HG03025 (cell line): ENCODE measurements around the gene CHCHD6.

Source experiments
- ATAC-seq: cut with Tn5 transposase; IDR thresholded peaks from one replicate; pipeline ENCODE4 v1.9.1; 2021; ENCODE audit warnings: mild to moderate bottlenecking, moderate library complexity; ENCODE audit not compliant: unreplicated experiment, low FRiP score

The CHCHD6 gene

DNA sequence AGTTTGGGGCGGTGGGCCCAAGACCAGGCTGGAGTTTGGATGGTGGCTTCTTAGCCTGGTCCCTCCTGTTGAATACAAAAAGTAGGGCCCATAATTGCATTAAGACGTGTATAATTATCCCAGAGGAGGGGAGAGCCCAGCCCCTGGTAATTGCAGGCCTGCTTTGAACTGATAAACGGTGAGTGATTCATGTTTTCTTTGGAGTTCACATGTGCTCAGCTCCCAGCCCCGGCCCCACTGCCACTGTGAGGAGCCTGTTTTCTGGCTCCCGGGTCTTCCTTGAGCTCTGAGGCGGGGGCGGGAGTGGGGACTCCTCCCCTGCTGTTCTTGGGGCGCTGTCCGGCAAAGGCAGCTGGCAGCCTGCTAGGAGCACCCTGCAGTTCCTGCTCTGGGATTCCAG, 282.0 kb downstream of the CHCHD6 start:
- ATAC-seq, result no peak

DNA sequence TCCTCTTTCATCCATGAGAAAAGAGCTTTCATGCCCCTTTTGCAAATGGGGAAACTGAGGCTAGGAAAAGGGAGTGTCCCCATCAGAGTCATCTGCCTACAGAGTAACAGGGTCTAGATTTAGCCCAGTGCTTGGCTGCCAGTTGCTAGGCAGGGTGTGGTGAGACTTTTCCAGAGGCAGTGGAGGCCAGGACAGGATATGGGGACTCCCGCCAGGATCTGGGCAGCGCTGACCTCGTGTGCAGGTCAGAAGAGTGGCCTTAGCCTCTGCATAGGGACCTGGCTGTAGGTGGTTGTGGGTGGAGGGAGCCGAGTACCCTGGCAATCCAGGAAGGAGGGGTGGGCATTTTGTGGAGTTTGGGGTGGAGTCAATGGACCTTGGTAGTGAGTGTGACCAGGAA, 283.1 kb downstream of the CHCHD6 start:
- ATAC-seq, result no peak

DNA sequence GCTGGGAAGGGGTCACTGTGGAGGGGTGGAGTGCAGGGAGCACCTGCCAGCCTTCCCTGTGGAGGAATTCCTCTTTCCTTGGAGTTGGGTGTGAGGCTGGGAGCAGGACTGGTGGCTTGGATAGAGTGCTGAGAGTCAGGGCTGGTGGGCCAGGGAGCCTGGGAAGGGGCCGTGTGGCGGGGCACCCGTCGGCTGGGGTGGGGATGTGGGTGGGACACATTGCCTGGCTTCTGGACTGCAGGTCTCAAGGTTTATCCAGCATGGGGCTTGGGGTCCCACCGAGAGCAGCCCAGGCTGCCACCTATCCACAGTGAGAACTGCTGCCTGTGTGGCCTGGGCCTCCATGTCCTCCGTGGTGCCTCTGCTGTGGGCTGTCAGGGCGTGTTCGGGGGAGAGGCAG, 283.6 kb downstream of the CHCHD6 start:
- ATAC-seq, result no peak

DNA sequence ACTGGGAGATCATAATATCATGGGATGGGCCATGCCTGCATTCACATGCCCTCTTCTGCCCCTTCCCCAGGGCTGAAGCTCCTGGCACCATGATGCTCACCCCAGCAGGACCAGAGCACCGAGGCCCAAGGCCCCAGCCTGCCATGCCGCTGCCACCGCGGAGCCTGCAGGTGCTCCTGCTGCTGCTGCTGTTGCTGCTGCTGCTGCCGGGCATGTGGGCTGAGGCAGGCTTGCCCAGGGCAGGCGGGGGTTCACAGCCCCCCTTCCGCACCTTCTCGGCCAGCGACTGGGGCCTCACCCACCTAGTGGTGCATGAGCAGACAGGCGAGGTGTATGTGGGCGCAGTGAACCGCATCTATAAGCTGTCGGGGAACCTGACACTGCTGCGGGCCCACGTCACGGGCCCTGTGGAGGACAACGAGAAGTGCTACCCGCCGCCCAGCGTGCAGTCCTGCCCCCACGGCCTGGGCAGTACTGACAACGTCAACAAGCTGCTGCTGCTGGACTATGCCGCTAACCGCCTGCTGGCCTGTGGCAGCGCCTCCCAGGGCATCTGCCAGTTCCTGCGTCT, 284.5 kb downstream of the CHCHD6 start:
- no peak for ATAC-seq

DNA sequence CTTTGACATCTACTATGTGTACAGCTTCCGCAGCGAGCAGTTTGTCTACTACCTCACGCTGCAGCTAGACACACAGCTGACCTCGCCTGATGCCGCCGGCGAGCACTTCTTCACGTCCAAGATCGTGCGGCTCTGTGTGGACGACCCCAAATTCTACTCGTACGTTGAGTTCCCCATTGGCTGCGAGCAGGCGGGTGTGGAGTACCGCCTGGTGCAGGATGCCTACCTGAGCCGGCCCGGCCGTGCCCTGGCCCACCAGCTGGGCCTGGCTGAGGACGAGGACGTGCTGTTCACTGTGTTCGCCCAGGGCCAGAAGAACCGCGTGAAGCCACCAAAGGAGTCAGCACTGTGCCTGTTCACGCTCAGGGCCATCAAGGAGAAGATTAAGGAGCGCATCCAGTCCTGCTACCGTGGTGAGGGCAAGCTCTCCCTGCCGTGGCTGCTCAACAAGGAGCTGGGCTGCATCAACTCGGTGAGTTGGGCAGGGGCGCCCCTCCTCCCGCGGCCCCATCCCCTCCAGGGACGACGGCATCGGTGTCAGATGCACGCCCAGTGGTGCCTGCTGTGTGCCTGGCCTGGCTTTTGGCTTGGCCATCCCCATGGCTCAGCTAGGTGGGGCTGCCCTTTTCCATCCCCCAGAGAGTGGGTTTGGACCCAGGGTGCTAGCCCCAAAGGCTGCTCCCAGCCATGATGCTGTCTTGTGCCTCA, 285.4 kb downstream of the CHCHD6 start:
- ATAC-seq, result no peak

DNA sequence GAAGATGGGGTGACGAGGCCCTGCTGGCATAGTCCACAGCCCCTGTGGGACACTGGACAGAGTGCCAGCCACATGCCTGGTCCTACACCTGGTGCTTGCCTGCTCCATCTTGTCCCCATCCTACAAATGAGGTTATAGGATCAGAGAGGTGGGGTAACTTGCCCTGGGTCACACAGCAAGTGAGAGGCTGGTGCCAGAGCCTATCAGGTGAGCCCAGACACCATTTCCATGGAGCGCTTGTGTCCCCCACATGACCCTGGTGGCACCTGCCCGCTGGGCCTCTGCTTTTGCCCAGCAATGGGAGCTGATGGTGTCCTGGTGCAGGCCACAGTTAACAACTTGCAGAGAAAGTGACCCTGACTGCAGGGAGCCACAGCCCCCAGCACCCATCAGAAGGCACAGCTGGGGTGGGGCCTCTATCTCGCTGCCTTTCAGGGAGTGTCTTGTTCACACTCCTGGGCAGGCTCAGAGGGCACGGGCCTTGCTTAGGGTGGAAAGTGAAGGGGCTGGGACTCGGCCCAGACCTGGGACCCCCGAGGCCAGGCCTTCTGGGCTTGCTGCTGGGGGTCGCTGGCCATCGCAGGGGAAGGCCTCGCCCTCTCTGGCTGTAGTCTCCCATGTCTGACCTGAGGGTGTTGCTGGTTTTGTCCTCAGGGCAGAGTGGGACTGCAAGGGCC, 286.1 kb downstream of the CHCHD6 start:
- ATAC-seq, result no peak

DNA sequence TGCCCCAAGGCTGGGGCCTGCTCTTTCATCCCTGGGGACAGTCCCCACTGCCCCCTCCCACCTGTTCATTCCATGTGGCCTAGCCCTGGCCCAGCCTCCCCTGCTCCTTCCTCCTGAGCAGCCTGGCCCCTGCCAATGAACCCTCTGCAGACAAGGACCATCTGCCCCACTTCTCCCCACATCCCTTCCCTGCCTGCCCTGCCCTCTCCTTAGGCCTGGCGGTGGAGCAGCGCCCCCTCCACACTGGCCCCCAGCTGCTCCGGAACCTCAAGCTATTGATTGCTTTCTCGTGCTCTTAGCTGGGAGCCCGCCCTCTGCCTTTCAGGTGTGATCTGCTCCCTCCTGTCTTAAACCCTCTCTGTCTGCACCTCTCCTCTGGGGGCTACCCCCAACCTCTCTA, 286.9 kb downstream of the CHCHD6 start:
- no peak for ATAC-seq

DNA sequence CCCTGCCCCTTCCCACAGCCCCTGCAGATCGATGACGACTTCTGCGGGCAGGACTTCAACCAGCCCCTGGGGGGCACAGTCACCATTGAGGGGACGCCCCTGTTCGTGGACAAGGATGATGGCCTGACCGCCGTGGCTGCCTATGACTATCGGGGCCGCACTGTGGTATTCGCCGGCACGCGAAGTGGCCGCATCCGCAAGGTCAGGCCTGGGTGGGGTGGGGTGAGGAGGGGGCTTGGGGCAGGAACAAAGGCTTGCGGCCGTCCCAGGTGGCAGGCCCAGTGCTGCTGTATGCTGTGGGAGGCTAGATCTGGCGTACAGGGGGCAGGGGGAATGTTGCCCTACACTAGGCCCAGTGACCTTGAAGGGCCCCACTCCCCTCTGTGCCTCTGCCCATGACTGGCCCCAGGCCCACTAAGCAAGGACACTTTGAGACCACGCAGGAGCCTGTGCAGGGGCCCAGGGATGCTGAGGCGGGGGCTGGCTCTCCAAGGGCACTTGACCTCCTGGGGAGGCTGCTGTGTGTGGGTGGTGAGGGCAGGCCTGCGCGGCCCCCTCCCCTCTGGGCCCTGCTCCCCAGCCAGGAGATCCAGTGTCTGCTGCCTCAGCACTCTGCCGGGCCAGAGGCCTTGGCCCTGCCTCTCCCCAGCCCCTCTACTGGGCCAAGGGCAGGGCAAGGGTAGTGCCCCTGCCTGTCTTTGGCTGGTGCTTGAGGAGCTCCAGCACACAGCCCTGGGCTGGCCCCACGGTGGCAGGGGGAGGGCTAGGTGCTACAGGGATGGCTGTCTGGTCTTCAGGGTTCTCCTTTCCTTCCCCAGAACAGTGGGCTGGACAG, 287.5 kb downstream of the CHCHD6 start:
- ATAC-seq, result no peak

DNA sequence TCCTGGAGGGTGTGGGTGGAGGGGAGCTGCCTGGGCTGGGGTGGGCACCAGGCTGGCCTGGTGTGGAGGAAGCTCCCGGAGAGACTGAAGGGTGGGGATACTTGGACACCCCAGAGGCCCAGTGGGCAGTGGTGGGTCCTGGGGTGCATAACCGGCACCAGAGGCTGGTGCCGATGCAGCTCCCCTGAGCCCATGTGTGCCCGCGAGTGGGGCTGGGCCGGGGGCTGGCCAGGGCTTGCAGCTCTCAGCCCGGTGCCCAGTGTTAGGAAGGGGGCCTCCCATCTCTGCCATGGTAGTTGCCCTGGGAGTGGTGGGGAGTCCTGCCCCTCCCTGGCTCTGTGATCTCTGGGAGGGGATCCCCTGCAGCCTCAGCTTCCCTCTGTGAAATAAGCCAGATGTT, 288.2 kb downstream of the CHCHD6 start:
- ATAC-seq, result no peak

DNA sequence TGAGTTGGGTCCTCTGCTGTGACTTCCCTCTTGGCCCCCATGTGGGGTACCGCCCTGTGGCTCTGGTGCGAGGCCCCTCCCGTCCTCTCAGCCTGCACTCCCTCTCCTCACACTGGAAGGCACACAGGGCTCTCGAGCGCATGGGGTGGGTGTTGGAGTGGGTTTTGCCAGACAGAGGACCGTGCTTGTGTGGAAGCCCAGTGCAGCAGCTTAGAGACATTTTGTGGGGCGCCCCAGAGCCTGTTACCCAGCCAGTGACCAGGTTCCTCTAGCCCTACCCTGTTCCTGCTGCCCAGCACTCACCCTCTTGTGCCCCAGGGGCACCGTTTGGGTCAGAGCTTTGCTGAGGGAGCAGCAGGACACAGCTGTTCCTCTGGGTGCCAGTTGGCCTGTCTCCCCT, 288.7 kb downstream of the CHCHD6 start:
- no peak for ATAC-seq

DNA sequence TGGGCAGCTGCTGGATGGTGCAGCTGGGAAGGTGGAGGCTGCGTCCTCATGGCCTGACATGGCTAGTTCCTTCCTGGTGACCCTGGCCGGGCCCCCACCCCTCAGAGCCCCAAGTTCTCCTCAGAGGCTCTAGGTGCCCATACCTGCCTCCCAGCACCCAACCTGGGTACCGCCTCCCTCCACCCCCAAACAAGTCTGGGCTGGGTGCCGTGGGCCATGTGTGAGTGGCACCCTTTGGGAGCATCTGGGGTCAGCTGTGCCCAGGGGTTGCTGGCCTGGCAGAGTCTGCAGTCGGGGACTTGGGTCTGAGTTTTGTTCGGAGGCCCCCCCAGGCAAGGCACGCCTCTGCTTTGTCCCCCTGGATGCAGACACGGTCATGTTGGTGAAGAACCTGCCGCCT, 289.4 kb downstream of the CHCHD6 start:
- no peak for ATAC-seq

DNA sequence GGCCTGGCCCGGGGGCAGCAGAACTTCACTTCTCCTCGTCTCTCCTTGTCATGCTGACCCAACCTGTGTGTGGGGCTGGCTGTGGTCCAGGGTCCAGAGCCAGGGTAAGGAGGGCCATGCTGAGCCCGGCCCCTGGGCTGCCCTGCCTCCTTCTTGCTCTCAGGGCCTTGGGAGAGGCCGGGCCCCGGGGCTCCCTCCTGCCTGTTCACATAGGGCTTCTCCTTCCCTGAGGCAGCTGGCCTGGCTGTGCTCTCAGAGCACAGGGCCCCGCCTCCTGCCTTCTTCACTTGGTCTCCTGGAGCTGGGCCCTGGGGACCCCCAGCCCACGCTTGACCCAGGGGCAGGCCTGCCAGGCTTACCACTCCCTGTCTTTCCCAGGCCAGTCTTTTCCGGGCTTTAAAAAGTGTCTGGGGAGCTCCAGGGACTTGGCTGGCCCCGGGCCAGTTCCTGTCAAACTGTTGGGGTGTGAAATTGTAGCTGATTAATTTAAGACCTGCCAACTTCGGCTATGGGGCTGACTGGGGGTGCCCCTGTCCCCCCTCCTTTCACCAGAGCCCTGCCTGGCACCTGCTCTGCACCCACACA, 290.7 kb downstream of the CHCHD6 start:
- ATAC-seq, result no peak

DNA sequence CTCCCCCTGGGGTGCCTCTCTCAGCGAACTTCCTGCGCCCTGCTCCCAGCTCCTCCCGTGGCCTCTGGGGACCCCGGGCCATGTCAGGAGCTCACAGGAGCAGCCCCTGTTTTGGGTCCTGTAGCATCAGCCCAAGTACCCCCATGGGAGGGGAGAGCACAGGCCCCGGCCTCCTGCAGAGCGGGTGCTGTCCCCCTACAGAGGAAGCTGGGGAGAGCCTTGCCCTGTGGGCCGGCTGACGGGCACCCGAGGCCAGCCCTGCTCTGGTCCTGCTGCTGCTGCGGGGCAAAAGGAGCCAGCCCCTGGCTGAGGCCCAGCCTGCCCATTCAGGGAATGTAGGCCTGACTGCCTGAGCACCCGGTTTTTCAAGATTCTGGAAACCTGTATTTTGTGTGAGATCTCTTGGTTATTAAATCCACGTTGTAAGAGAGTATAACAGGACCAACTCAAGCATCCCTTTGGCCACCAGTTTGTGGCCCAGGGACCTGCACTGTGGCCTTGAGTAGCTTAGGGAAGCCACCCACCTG, 291.3 kb downstream of the CHCHD6 start:
- ATAC-seq, result no peak

DNA sequence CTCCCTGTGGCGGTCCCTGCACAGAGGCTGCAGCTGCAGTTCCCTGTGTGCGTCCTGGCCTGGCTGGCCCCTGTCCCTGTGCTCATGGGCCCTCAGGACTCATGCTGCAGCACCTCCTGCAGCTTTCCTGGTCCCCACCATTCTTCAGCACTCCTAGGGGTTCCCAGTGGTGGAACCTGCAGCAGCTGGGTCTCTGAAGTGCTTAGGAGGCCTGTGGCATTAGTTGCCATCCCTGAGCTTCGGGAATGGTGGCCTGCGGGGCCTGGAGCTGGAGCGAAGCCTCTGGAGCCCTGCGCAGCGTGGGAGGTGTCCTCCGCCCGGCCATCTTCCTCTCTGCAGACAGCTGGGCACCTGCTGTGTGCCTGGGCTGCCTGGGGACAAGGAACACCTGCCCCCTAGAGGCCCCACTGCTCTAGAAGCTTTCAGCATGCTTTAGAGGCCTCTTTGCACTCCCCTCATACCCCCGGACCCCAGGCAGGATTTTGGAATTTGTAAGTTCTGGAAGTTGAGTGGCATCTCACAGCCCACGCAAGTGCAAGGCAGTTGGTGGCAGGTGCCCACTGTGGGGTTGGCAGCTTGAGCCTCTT, 292.0 kb downstream of the CHCHD6 start:
- ATAC-seq, result no peak

DNA sequence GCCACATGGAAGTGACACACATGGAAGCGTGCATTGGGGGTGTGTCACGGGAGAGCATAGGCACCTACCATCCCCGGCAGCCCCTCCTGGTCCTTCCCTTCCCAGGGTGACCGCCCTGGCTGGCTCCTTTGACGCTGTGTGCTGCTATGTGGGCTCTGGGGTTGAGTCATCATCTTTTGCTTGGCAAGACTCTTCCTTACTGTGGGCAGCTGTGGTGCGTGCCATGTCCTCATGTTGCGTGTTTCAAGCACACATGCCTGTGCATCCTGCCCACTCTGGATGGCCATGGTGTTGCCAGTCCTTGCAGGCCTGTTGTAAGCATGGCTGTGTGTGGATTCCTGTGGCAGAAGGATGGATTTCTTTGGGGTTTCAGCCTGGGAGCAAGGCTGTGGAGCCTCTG, 292.9 kb downstream of the CHCHD6 start:
- ATAC-seq, result no peak

DNA sequence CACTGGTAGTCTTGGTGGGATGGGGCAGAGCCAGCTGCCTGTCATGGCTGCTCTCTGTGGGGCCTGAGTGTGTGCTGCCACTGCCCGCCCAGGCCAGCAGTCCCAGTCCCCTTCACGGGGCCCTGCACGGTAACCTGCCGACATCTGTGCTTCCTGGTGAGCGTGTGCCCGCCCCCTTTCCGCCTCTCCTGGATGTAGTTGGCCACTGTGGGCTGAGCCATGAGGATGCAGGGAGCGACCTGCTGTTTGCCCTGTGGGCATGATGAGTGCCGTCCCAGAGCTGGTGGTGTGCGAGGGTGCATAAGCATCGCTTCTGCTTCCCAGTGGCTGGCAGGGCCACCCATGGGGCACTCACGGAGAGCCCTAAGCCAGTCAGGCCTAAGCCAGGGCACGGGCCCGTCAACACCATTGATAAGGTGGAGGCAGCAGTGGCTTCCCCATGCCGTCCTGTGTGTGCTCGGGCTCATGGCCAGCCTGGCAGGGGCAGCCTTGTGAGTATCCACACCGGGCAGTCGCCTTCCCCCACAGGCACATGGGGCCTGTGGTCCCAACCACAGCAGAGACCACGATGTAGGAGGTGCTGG, 293.5 kb downstream of the CHCHD6 start:
- no peak for ATAC-seq

DNA sequence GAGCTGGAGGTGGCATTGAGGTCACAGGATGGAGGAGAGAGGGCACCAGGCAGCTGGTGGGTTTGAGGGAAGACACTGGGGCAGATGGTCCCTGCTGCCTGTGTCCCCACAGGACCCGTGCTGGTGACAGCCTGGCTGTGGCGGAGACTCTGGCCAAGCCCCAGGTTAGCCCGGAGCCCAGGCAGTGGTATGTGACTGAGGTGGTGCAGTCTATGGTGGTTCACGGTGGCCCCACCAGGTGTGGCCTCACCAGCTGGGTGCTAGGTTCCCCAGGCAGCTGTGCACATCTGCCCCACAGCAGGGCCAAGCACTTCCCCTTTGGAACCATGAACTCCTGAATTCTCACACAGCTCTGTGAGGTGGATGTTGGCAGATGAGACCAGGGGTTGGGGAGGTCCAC, 294.3 kb downstream of the CHCHD6 start:
- no peak for ATAC-seq

DNA sequence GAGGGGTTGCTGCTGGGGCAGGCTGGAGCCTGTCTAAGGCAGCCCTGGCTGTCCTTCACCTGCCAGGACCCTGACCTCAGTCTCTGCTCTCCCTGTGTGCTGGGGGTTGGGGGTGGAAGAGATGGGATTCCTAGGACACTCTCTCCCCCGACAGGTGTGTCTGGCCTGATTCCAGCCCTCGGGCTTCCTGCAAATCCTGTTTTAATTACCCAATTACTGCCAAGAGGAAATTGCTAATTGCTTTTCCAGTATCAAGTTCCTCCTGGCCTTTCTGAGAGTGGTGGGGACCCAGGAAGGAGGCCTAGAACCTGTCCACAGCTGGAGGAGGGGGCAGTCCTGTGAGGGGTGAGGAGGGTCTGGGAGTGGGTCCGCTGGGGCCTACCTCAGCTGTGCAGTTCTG, 294.7 kb downstream of the CHCHD6 start:
- ATAC-seq, result no peak

DNA sequence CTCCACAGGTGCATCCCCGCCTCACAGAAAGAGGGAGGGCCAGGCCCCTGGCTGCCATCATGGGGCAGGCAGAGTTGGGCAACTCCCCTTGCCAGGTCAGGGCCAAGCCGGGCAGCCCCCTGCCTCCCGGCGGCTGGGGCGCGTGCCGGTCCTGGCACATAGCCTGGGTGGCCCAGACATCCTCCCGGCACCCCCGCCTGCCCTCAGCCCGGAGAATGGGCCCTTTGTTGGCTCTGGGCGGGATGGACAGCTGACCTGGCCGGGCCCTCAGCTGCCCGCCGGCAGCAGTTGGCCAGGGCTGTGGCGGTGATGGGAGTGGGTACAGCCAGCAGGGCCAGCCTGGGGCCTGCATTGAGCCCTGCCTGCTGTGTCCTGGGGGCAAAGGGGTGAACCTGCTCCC, 295.3 kb downstream of the CHCHD6 start:
- no peak for ATAC-seq

DNA sequence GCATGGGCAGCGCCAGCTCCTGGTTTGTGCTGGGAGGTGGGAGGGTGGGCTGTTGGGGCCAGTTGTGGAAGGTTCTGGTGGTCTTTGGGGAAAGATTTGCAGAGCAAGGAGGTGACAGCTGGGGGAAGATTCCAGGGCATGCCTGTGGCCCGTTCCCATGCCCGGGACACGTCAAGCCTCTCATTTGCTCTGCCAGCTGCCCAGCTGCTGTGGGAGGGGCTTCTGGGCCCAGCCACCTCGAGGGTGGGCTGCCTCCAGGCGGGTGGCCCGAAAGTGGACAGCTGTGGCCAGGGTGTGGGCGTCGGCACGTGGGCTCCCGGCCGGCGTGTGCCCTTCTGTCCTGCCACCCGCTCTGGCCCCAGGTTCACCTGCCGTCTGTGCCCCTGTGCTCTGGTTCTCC, 296.1 kb downstream of the CHCHD6 start:
- ATAC-seq, result no peak
